ENCODE results near the gene KRTAP5-10.

The KRTAP5-10 gene

GRCh38 chr11:71580057-71581003, 15.0 kb downstream of the KRTAP5-10 start (continued):
- peak; percentile 64; the same call in 1 of the 2 replicates for TF ChIP-seq CTCF (tag by site-specific recombination; IDR thresholded peaks at IDR 0.05)
- 0 out of 2 replicates have a peak, but pooled peaks have one; percentile 24 for TF ChIP-seq ZNF335 (tag by site-specific recombination; conservative IDR thresholded peaks at IDR 0.05)

GRCh38 chr11:71581826-71582225, 16.5 kb downstream of the KRTAP5-10 start:
- ChIA-PET POLR2A (no interaction called here), CTCF (interaction anchor here (0.6 to 1.2 kb wide), 4 partner anchors 10 to 831 kb away, joined by 3 to 4 read pairs (median 3); no protein-coding TSS in a partner anchor)
- Histone ChIP-seq H3K9me3 (ENCODE audit: control insufficient read depth, insufficient read depth, low read depth, low read length) (no peaks in the 10 kb centered on the region), H3K36me3 (ENCODE audit: control insufficient read depth in 2 of 2, insufficient read depth in 1 of 2, low read length in 2 of 2) (no peaks in the 10 kb centered on the region), H3K4me3 (ENCODE audit: low read depth, low read length) (no peak overlapping the region), H3K27ac (ENCODE audit: extremely low read depth, low read depth, low read length) (no peak overlapping the region), H3K4me1 (ENCODE audit: control insufficient read depth, insufficient read depth, low read length) (no peaks in the 10 kb centered on the region)
- TF ChIP-seq ZNF768 (tag by site-specific recombination; IDR thresholded peaks at IDR 0.05), result no peak
- TF ChIP-seq ZNF248 (tag by site-specific recombination; IDR thresholded peaks at IDR 0.05), result no peak
- no peak for TF ChIP-seq REPIN1 (tag by site-specific recombination; IDR thresholded peaks at IDR 0.05; ENCODE audit: low read depth)
- TF ChIP-seq BCL11B (tag by site-specific recombination; IDR thresholded peaks at IDR 0.05; ENCODE audit: low read depth), result no peak
- no peak for TF ChIP-seq ZNF174 (tag by site-specific recombination; IDR thresholded peaks at IDR 0.05)
- TF ChIP-seq ZFP41 (tag by site-specific recombination; IDR thresholded peaks at IDR 0.05; ENCODE audit: borderline replicate concordance), result no peak
- TF ChIP-seq TRIM28 (IDR thresholded peaks at IDR 0.05; ENCODE audit: borderline replicate concordance, low read length), result no peak
- no peak for TF ChIP-seq ZNF629 (tag by site-specific recombination; IDR thresholded peaks at IDR 0.05)
- TF ChIP-seq GFI1B (tag by site-specific recombination; IDR thresholded peaks at IDR 0.05), result no peak
- TF ChIP-seq ZNF362 (tag by site-specific recombination; IDR thresholded peaks at IDR 0.05), result no peak
- no peak for TF ChIP-seq ZNF664 (tag by site-specific recombination; IDR thresholded peaks at IDR 0.05)
- no peak for TF ChIP-seq SP7 (tag by site-specific recombination; IDR thresholded peaks at IDR 0.05)

GRCh38 chr11:71582309-71582895, 17.0 kb downstream of the KRTAP5-10 start, which contains the start of gene KRTAP5-11:
KRTAP5-11 (minus strand) TSS chr11:71582875; CDS start chr11:71582837, 38 bp downstream.
- no peak within 1 kb of the TSS for H3K27ac ChIP-seq (ENCODE audit: extremely low read depth, low read depth, low read length)
- H3K4me1 ChIP-seq (ENCODE audit: control insufficient read depth, insufficient read depth, low read length), result no peaks in the 10 kb centered on the region
- POLR2A ChIA-PET, result no interaction called here
- CTCF ChIA-PET, result interaction anchor here (0.6 to 1.2 kb wide), 4 partner anchors 8 to 831 kb away, joined by 3 to 4 read pairs (median 3); no protein-coding TSS in a partner anchor
- H3K36me3 ChIP-seq (ENCODE audit: control insufficient read depth in 2 of 2, insufficient read depth in 1 of 2, low read length in 2 of 2), result no peaks in the 10 kb centered on the region
- H3K4me3 ChIP-seq (ENCODE audit: low read depth, low read length), result no peak within 1 kb of the TSS
- H3K9me3 ChIP-seq (ENCODE audit: control insufficient read depth, insufficient read depth, low read depth, low read length), result no peaks in the 10 kb centered on the region
- TF ChIP-seq ZNF785 (tag by site-specific recombination; IDR thresholded peaks at IDR 0.05) (no peak), ZNF768 (tag by site-specific recombination; IDR thresholded peaks at IDR 0.05) (no peak), ZNF266 (tag by site-specific recombination; IDR thresholded peaks at IDR 0.05; ENCODE audit: low read depth) (no peak), ZNF624 (tag by site-specific recombination; IDR thresholded peaks at IDR 0.05) (no peak), ZNF555 (tag by site-specific recombination; conservative IDR thresholded peaks at IDR 0.05) (no peak), ZNF398 (tag by site-specific recombination; IDR thresholded peaks at IDR 0.05) (no peak), ZNF585B (tag by site-specific recombination; IDR thresholded peaks at IDR 0.05) (no peak), ZNF391 (tag by site-specific recombination; IDR thresholded peaks at IDR 0.05; ENCODE audit: borderline replicate concordance, low read depth) (no peak), ZNF639 (tag by site-specific recombination; IDR thresholded peaks at IDR 0.05) (no peak), ZNF645 (tag by site-specific recombination; IDR thresholded peaks at IDR 0.05) (no peak), ZNF701 (tag by site-specific recombination; IDR thresholded peaks at IDR 0.05) (no peak), ZNF433 (tag by site-specific recombination; IDR thresholded peaks at IDR 0.05; ENCODE audit: low read depth) (no peak)
